NCI-H748 (cell line): ENCODE results near the gene DBI.
"Not testable (repeated sequence)": the region's sequence is repeated elsewhere in the genome, so short reads cannot be mapped to it uniquely, and the experiment has no call there.

Experiments
- DNase-seq: peaks from one replicate; lab custom pipeline; 2025; ENCODE audit not compliant: unreplicated experiment; lab: John Stamatoyannopoulos, UW

Gene DBI

GRCh38 chr2:119364798-119365197 lies 2.0 kb upstream of the DBI start:
- DNase-seq = no peak

- DNase-seq = no peak
Observed at GRCh38 chr2:119365436-119365835, 1.3 kb upstream of the DBI start.

GRCh38 chr2:119366161-119366648 lies 572 bp upstream of the DBI start:
- DNase-seq = peak; percentile 28

- DNase-seq = peak; percentile 46
Observed at GRCh38 chr2:119367472-119368099, 809 bp downstream of the DBI start.

- DNase-seq = no peak
Observed at GRCh38 chr2:119369845-119370244, 3.1 kb downstream of the DBI start.

GRCh38 chr2:119371111-119371510 lies 4.3 kb downstream of the DBI start:
- no peak for DNase-seq

- no peak for DNase-seq
Observed at GRCh38 chr2:119372778-119373568, 6.2 kb downstream of the DBI start.

- not testable (repeated sequence) for DNase-seq
Observed at GRCh38 chr2:119373907-119374745, 7.3 kb downstream of the DBI start.

GRCh38 chr2:119376406-119376805 lies 9.6 kb downstream of the DBI start:
- DNase-seq = not testable (repeated sequence)

- DNase-seq = no peak
Observed at GRCh38 chr2:119376810-119377209, 10.0 kb downstream of the DBI start.

- DNase-seq = no peak
Observed at GRCh38 chr2:119377294-119377992, 10.7 kb downstream of the DBI start.

- DNase-seq = peak; percentile 10
Observed at GRCh38 chr2:119377993-119378345, 11.2 kb downstream of the DBI start.

GRCh38 chr2:119378566-119378965 lies 11.8 kb downstream of the DBI start:
- no peak for DNase-seq

GRCh38 chr2:119383410-119384140 lies 16.8 kb downstream of the DBI start:
- no peak for DNase-seq

GRCh38 chr2:119384971-119385370 lies 18.2 kb downstream of the DBI start:
- no peak for DNase-seq

GRCh38 chr2:119385466-119385865 lies 18.7 kb downstream of the DBI start:
- DNase-seq = no peak

- no peak for DNase-seq
Observed at GRCh38 chr2:119387381-119388129, 20.8 kb downstream of the DBI start.

- no peak for DNase-seq
Observed at GRCh38 chr2:119389615-119390306, 23.0 kb downstream of the DBI start.
